SK-N-SH (cell line): Measurements from ENCODE around the gene SLC22A15. TPM values are rescaled to one million over a fixed set of nuclear protein-coding genes. Genes with fewer than 3 reads are reported as not detected.

Experiments
- CTCF ChIA-PET: fragments of 300-600, 350-600 bp; formaldehyde crosslinking; extraction: SDS; loops from one replicate; lab custom pipeline; 2021; lab: Yijun Ruan, JAX
- POLR2A ChIA-PET: fragments of 350-600 bp; sonication (Branson Sonifier 250); formaldehyde crosslinking; extraction: SDS; loops from one replicate; lab custom pipeline; 2020; ENCODE audit warnings: antibody characterized with exemption, inconsistent platforms; lab: Yijun Ruan, JAX
- DNase-seq: peaks from one replicate; pipeline ENCODE4 v3.0.0; 2012
- H2AFZ ChIP-seq: fragments of 200-600 bp; sonication (generic); 2 replicates; pipeline ENCODE4 v1.8.1; 2016; ENCODE audit warnings: antibody characterized with exemption, mild to moderate bottlenecking, low read depth
- H3F3A ChIP-seq: fragments of 200-600 bp; sonication (generic); replicated peaks from 2 replicates; pipeline ENCODE3; 2016; ENCODE audit warnings: antibody characterized with exemption, mild to moderate bottlenecking; ENCODE audit not compliant: insufficient read depth
- H3K27ac ChIP-seq, 2 experiments: fragments of 200-500 bp in 1 of 2; fragments of 200-600 bp in 1 of 2; sonication (Bioruptor generic) in 1 of 2; sonication (generic), shearing (Covaris generic) in 1 of 2; 2 replicates each; pipeline versions ENCODE4 v1.5.1 to v1.6.1; 2014 to 2016; ENCODE audit warnings: low read depth in 2 of 2, inconsistent platforms in 1 of 2, low read length in 1 of 2, mild to moderate bottlenecking in 1 of 2, mixed read lengths in 1 of 2
- H3K27me3 ChIP-seq: fragments of 200-600 bp; sonication (generic), shearing (Covaris generic); 2 replicates; pipeline ENCODE4 v1.6.1; 2016; ENCODE audit warnings: mixed run types; ENCODE audit not compliant: insufficient read depth
- H3K36me3 ChIP-seq, 2 experiments: fragments of 200-500 bp in 1 of 2; fragments of 200-600 bp in 1 of 2; sonication (Bioruptor generic) in 1 of 2; sonication (generic) in 1 of 2; replicated peaks in 1 of 2; 2 replicates each; pipeline versions ENCODE3 to v1.5.1; 2014 to 2016; ENCODE audit warnings: low read length in 1 of 2, mild to moderate bottlenecking in 1 of 2; ENCODE audit not compliant: insufficient read depth in 2 of 2, control insufficient read depth in 1 of 2
- H3K4me1 ChIP-seq, 2 experiments: fragments of 200-500 bp in 1 of 2; fragments of 200-600 bp in 1 of 2; sonication (Bioruptor generic) in 1 of 2; sonication (generic), shearing (Covaris generic) in 1 of 2; 2 replicates each; pipeline versions ENCODE4 v1.5.1 to v1.6.1; 2014 to 2016; ENCODE audit warnings: low read depth in 1 of 2, low read length in 1 of 2, mixed run types in 1 of 2; ENCODE audit not compliant: insufficient read depth in 2 of 2, control insufficient read depth in 1 of 2
- H3K4me2 ChIP-seq: fragments of 200-600 bp; sonication (generic), shearing (Covaris generic); 2 replicates; pipeline ENCODE4 v1.6.1; 2017; ENCODE audit warnings: mixed run types
- H3K4me3 ChIP-seq, 2 experiments: fragments of 200-500 bp in 1 of 2; fragments of 200-600 bp in 1 of 2; sonication (Bioruptor generic) in 1 of 2; sonication (generic), shearing (Covaris generic) in 1 of 2; 2 replicates each; pipeline versions ENCODE4 v1.5.1 to v1.8.1; 2014 to 2016; ENCODE audit warnings: low read depth in 2 of 2, inconsistent platforms in 1 of 2, low read length in 1 of 2, mild to moderate bottlenecking in 1 of 2, mixed read lengths in 1 of 2, moderate library complexity in 1 of 2
- H3K79me2 ChIP-seq: fragments of 200-600 bp; sonication (generic); 2 replicates; pipeline ENCODE4 v1.8.1; 2017; ENCODE audit warnings: mild to moderate bottlenecking; ENCODE audit not compliant: insufficient read depth
- H3K9ac ChIP-seq: fragments of 200-600 bp; sonication (generic); 2 replicates; pipeline ENCODE4 v1.6.1; 2017; ENCODE audit warnings: mixed run types
- H3K9me2 ChIP-seq: fragments of 200-600 bp; sonication (generic); 2 replicates; pipeline ENCODE4 v1.6.1; 2017; ENCODE audit warnings: mixed run types
- H3K9me3 ChIP-seq: fragments of 200-600 bp; sonication (generic); 2 replicates; pipeline ENCODE4 v1.6.1; 2017; ENCODE audit warnings: mixed run types, mild to moderate bottlenecking, moderate library complexity
- H4K20me1 ChIP-seq: fragments of 200-600 bp; sonication (generic); 2 replicates; pipeline ENCODE4 v1.6.1; 2017; ENCODE audit warnings: mild to moderate bottlenecking, mixed run types; ENCODE audit not compliant: insufficient read depth
- ELF1 ChIP-seq: IDR thresholded peaks from 2 replicates; pipeline ENCODE4 v1.4.0; 2012
- FOSL2 ChIP-seq: IDR thresholded peaks from 2 replicates; pipeline ENCODE4 v1.4.0; 2012; ENCODE audit warnings: low read depth, mild to moderate bottlenecking, moderate library complexity, borderline replicate concordance
- FOXM1 ChIP-seq: IDR thresholded peaks from 2 replicates; pipeline ENCODE4 v1.4.0; 2012; ENCODE audit warnings: low read depth, mild to moderate bottlenecking
- GABPA ChIP-seq: IDR thresholded peaks from 2 replicates; pipeline ENCODE4 v1.4.0; 2012; ENCODE audit warnings: low read depth, mild to moderate bottlenecking
- IRF3 ChIP-seq: fragments of 150-350 bp; IDR thresholded peaks from 2 replicates; pipeline ENCODE4 v1.6.1; 2016; ENCODE audit warnings: mild to moderate bottlenecking, low read depth, low read length
- JUND ChIP-seq: IDR thresholded peaks from 2 replicates; pipeline ENCODE4 v1.4.0; 2012
- MEF2A ChIP-seq: IDR thresholded peaks from 2 replicates; pipeline ENCODE4 v1.4.0; 2012; ENCODE audit warnings: low read depth, borderline replicate concordance
- NFIC ChIP-seq: IDR thresholded peaks from 2 replicates; pipeline ENCODE4 v1.4.0; 2012; ENCODE audit warnings: borderline replicate concordance
- RAD21 ChIP-seq: IDR thresholded peaks from 2 replicates; pipeline ENCODE4 v1.6.1; 2012; ENCODE audit warnings: mild to moderate bottlenecking, low read length
- RCOR1 ChIP-seq: fragments of 150-350 bp; IDR thresholded peaks from 2 replicates; pipeline ENCODE4 v1.6.1; 2017; ENCODE audit warnings: antibody characterized with exemption, low read length
- REST ChIP-seq: IDR thresholded peaks from 2 replicates; pipeline ENCODE4 v1.6.1; 2012; ENCODE audit warnings: mild to moderate bottlenecking, low read depth, low read length, moderate library complexity
- RFX5 ChIP-seq: IDR thresholded peaks from 2 replicates; pipeline ENCODE4 v1.6.1; 2012; ENCODE audit warnings: mild to moderate bottlenecking, improper control_type of control experiment, low read length
- SIN3A ChIP-seq: IDR thresholded peaks from 2 replicates; pipeline ENCODE4 v1.6.1; 2012; ENCODE audit warnings: low read depth, mild to moderate bottlenecking, low read length, moderate library complexity, borderline replicate concordance
- TCF12 ChIP-seq: IDR thresholded peaks from 2 replicates; pipeline ENCODE4 v1.4.0; 2012
- TEAD4 ChIP-seq: IDR thresholded peaks from 2 replicates; pipeline ENCODE4 v1.4.0; 2012; ENCODE audit warnings: mild to moderate bottlenecking, borderline replicate concordance; ENCODE audit not compliant: insufficient read depth
- USF2 ChIP-seq: fragments of 150-350 bp; IDR thresholded peaks from 2 replicates; pipeline ENCODE4 v1.6.1; 2017; ENCODE audit warnings: antibody characterized with exemption, low read length, low read depth, borderline replicate concordance
- YY1 ChIP-seq: IDR thresholded peaks from 2 replicates; pipeline ENCODE4 v1.4.0; 2012; ENCODE audit warnings: low read depth, mild to moderate bottlenecking
- WGBS: methylation state at CpG from one replicate; pipeline ENCODE4 v1.1.6; 2017; ENCODE audit warnings: low lambda C conversion rate; 5-methylcytosine and 5-hydroxymethylcytosine counted together
- polyA plus RNA-seq, 3 experiments: library from polyadenylated mRNA; depleted of rRNA; stranded (reverse); fragments of >200 nt; gene quantifications; 2 replicates each; pipeline ENCODE4 v1.2.3, GENCODE V29; 2012

Gene SLC22A15
- polyA plus RNA-seq, 1 of the 3 experiments (the other 2 are of a cell fraction), result 0.13 TPM

GRCh38 chr1:115955228-115955627 is 21.1 kb upstream of the SLC22A15 start:
- ChIA-PET POLR2A (no interaction called here), CTCF (no interaction called here)
- H3K27ac ChIP-seq, result no peak overlapping the region
- no peak overlapping the region for H3K9ac ChIP-seq
- H3K36me3 ChIP-seq, result no peaks in the 10 kb centered on the region
- no peaks in the 10 kb centered on the region for H3K4me1 ChIP-seq
- H3K79me2 ChIP-seq, result no peaks in the 10 kb centered on the region
- H3F3A ChIP-seq, result no peaks in the 10 kb centered on the region
- no peaks in the 10 kb centered on the region for H3K9me3 ChIP-seq
- TF ChIP-seq RAD21 (no peak), YY1 (no peak), FOSL2 (no peak), NFIC (no peak)
- H3K27me3 ChIP-seq, result no peaks in the 10 kb centered on the region
- no peak overlapping the region for H2AFZ ChIP-seq
- no peak overlapping the region for H3K4me3 ChIP-seq
- no peaks in the 10 kb centered on the region for H3K9me2 ChIP-seq
- DNase-seq, result no peak
- H4K20me1 ChIP-seq, result no peaks in the 10 kb centered on the region
- 36% methylated on average over 1 of the region's 1 CpG for WGBS
- H3K4me2 ChIP-seq, result no peak overlapping the region

DNA sequence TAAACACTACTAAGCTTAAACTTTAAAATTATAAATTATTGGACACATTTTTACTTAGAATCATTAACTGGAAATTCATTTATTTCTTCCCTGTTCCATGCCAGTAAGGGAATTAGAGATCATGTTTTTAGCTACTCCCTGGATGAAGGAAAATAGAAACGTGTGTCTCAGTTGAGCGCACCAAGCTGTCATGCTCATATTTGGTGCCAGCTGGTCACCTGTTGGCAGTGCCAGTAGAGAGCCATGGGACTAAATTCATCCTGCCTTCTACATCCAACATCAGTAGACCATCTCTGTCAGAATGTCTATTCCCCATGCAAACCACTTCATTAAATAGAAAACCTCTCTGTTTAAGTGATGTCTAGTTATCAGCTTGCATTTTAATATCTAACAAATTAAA is 17.4 kb upstream of the SLC22A15 start:
- whole genome bisulfite sequencing, result 69% methylated on average over 2 of the region's 2 CpGs
- H3K36me3 ChIP-seq, result no peaks in the 10 kb centered on the region
- no peak overlapping the region for H3K4me3 ChIP-seq
- no peaks in the 10 kb centered on the region for H3K4me1 ChIP-seq
- no peak overlapping the region for H3K9ac ChIP-seq
- no peak for TF ChIP-seq USF2
- TF ChIP-seq MEF2A, result no peak
- TF ChIP-seq RCOR1, result no peak
- no peak for TF ChIP-seq JUND
- TF ChIP-seq REST, result no peak
- TF ChIP-seq ELF1, result no peak
- no peak for TF ChIP-seq SIN3A
- TF ChIP-seq IRF3, result no peak
- no peak for TF ChIP-seq TCF12
- TF ChIP-seq TEAD4, result no peak
- no peak for TF ChIP-seq RAD21
- TF ChIP-seq FOXM1, result no peak
- no peak for TF ChIP-seq RFX5
- TF ChIP-seq GABPA, result no peak
- no peaks in the 10 kb centered on the region for H3K79me2 ChIP-seq
- DNase-seq, result no peak
- no peaks in the 10 kb centered on the region for H3K9me3 ChIP-seq
- H3F3A ChIP-seq, result no peaks in the 10 kb centered on the region
- no peaks in the 10 kb centered on the region for H3K9me2 ChIP-seq
- H3K4me2 ChIP-seq, result no peak overlapping the region
- POLR2A ChIA-PET, result no interaction called here
- H3K27me3 ChIP-seq, result no peaks in the 10 kb centered on the region
- H2AFZ ChIP-seq, result no peak overlapping the region
- H3K27ac ChIP-seq, result no peak overlapping the region
- CTCF ChIA-PET, result interaction anchor here (1.0 to 1.5 kb wide), 4 partner anchors 14 to 22 kb away, joined by 3 to 4 read pairs (median 4); no protein-coding TSS in a partner anchor
- H4K20me1 ChIP-seq, result no peaks in the 10 kb centered on the region
